Left renal pelvis (tissue), 4 donors: Measurements from ENCODE around the gene CUL2. TPM values are rescaled to one million over a fixed set of nuclear protein-coding genes. Genes with fewer than 3 reads are reported as not detected.
"Not testable (repeated sequence)": the region's sequence is repeated elsewhere in the genome, so short reads cannot be mapped to it uniquely, and the experiment has no call there.

Source experiments
- DNase-seq, 4 donors: peaks; one replicate each; pipeline ENCODE4 v3.0.0-alpha.2; 2013; ENCODE audit warnings: low read depth in 4 of 4, low spot score in 3 of 4
- polyA plus RNA-seq, 4 donors: library from polyadenylated mRNA; unstranded; fragments of 120-200 nt; gene quantifications; one replicate each; pipeline ENCODE4 v1.2.1, GENCODE V29; 2013; ENCODE audit not compliant: insufficient read length in 4 of 4

The CUL2 gene
- polyA plus RNA-seq, 4 donors: 37.1 to 50.5 (median 41.0) TPM

DNA sequence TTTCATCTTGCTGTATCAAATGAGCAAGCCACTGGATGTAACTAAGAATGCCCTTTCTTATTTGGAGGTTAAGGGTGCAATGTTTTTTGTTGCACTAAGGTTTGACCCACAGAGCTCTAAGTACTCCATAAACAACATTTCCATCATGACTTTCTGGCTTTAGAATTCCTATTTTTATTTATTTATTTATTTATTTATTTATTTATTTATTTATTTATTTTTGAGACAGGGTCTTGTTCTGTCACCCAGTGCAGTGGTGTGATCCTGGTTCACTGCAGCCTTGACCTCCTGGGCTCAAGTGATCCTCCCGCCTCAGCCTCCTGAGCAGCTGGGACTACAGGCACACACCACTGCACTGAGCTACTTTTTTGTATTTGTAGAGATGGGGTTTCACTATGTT is 9.9 kb downstream of the CUL2 start:
- DNase-seq: not testable (repeated sequence)

DNA sequence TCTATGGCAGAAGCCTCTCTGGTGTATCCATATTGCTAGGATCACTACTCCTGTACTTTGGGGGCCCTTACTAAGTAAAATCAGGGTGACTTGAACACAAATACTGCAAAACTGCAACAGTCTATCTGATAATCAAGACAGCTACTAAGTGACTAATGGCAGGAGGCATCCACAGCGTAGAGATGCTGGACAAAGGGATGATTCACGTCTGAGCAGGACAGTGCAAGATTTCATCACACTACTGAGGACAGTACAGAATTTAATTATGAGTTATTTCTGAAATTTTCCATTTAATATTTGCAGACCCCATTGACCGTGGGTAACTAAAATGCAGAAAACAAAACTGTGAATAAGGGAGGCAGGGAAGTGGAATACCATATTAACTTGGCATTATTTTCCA is 10.4 kb downstream of the CUL2 start:
- no peak for DNase-seq

DNA sequence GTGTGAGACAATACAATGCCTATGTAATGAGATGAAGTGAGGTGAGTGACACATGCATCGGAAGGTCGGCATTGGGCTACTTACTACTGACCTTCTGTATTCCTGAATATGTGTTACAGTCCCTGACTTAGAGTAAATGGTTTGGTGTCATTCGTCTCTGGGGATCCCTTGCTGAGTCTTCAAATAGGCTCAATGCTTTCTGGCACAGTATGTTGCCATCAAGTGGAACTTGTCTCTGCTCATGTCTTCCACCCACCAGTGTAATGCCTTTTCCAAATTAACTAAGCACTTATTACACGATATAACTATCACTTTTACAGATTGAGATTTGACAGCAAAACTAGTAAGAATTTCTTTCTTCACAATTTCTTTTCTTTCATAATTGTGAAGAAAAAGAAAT is 10.9 kb downstream of the CUL2 start:
- DNase-seq: no peak

DNA sequence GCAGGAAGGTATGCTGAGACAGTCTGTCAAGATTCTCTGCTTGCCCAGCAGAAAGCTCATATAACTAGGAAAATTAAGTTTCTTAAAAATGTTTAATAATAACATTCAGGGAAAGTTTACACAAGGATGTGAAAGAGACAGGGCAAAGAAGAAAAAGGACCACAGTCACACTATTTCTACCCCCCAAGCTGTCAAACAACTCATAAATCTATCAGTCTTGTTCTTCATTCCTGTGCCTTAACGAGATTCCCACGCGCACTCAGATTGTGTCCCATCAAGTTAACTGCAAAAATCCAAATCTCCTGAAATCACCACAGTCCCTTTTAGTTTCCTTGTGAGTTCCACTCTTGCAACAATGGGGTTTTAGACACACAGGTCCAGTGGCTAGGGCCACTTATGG is 14.9 kb downstream of the CUL2 start:
- DNase-seq: no peak

DNA sequence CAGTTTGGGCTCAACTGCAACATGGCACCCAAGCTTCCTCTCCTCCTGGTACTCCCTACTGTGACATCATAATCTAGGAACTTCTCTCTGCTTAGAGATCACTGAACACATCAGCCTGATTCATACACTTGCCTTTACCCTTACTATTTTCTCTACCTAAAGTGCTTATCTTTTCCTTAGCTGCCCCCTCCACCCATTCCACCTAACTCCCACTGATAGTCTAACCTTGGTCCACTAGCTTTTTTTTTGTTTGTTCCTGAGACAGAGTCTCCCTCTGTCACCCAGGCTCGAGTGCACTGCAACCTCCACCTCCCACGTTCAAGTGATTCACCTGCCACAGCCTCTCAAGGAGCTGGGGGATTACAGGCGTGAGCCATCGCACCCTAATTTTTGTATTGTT is 15.9 kb downstream of the CUL2 start:
- DNase-seq: no peak

DNA sequence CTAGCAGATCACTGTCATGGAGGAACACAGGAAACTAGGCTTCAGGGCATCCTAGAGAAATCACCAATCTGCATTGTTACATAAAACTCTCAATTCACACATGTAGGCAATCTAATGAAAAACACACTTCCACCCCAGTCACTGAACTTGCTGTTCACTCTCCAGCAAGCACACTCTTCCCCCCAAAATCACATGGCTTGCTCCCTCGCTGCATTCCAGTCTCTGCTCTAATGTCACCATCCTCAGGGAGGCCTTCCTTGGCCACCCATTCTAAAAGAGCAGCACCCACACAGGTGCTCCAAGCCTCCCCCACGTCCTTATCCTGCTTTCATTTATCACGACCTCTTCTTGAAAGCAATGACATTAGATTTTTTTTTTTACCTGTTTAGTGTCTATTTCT is 19.6 kb downstream of the CUL2 start:
- DNase-seq: no peak

DNA sequence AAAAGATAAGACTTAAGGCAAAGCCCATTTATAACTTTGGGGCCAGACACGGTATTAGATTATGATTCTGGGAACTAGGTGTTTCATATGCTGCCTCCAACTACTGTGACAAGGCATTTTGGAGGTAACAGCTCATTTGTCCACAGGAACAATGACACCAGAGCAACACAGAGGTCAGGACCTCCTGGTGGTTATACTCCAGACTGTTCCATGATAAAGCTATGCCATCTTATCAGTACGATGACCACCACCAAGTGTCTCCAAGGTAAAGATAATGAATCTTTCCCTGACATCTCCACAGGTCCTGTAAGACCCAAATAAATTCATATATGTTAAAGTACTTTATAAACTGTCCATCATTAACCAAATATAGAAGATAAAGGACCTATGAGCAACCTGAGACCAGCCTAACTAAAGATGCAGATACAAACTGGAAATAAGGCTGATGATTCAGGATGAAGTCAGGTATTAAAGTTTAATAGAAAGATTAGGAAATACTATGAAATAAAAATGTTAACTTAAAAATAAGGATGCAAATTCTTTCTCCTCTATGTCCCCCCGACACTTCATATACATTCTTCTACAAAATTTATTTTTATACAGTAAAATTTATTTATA is 26.2 kb downstream of the CUL2 start:
- no peak for DNase-seq

DNA sequence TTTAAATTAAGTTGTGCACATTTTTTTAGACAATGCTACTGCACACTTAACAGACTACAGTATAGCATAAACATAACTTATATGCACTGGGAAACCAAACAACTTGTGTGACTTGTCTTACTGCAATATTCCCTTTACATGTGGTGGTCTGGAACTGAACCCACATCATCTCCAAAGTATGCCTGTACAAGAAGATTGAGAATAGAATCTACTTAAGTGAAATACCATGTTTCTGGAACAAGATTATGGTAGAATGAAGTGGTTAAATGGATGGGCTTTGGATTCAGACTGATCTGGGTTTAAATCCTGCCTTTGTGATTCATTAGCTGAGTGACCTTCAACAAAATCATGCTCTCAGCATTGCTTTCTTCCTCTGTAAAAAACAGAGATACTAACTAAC is 30.7 kb downstream of the CUL2 start:
- no peak for DNase-seq

DNA sequence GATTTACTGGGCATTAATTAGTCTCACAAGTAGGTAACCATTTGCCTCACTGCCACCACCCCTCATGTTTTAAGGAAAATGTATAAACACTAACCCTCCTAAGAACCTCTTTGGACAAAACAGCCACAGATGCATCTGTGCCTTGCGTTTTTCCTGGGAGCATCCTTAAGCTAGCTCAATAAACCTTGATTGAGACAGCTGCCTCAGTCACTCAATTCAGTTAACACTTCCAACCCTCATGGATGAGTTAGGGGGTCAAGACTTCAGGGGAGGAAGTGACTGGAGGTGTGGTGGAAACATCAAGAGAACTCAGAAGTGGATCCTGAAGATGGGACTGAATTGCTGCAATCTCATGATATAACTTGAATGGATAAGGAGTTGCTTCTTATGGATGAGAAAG is 31.5 kb downstream of the CUL2 start:
- DNase-seq: no peak

DNA sequence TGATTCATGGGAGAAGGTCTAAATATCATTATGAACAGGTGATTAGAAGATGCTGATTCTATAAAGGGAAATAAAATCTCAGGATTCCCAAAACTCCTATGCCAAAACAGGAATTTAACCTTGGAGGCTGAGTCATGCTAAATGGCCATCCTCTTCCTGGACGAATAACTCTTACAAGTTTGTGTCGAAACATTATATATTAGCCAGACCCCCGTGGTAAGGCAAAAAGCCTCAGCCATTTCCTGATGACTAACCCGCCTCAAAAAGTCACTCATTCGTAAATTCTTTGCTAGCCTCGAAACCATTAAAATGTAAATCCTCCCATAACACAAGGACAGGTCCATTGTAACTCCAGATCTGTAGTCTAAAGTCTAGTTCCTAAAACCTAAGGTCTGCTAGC is 32.0 kb downstream of the CUL2 start:
- DNase-seq: no peak

DNA sequence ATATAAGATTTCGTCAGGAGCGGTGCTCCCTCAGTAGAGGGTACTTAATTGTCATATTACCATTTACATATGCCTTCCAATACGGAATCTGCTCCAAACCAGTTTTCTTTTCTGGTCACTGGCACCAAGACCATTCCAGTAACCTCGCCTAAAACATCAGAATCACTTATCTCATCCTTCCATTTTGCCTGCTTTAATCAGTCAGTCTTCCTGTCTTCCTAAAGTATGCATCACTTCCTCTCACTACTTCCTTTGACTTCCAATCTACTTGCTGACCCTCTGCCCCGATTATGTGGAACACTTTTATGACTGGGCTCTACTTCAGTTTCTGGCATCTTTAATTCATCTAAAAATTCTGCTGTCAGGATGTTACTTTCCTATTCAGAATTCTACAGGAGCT is 33.5 kb downstream of the CUL2 start:
- DNase-seq: no peak

DNA sequence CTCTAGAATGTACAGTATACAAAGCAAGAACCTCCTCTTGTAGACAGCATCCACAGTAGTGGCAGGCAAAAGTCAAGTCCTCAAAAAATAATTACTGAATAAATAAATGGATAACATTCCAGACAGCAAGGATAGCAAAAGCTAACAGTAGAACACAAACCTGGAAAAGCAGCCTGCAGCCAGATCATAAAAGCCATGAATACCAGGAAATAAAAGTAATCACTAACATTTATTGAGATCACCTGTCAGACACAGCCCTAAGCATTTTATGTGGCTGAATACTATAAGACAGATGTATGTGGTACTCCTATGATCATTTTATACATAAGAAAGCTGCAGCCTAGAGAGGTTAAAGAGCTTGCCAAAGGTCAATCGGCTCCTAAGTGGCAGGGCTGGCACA is 34.0 kb downstream of the CUL2 start:
- no peak for DNase-seq

DNA sequence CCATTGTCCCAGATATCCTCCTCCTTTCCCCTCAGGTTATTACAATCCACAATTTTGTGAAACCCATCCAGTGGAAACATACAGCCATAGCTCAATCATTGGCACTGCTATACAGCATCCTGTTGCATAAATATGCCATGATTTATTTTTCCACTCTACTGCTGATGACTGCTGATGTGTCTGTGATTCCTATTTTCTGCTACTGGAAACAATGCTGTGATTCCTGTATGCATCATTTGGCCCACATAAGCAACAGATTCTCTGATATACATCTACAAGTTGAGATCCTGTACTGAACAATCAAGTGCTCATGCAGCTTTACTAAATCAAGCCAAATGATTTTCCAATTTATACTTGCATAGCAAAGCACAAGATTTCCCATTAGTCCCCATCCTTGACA is 39.6 kb downstream of the CUL2 start:
- DNase-seq: no peak

DNA sequence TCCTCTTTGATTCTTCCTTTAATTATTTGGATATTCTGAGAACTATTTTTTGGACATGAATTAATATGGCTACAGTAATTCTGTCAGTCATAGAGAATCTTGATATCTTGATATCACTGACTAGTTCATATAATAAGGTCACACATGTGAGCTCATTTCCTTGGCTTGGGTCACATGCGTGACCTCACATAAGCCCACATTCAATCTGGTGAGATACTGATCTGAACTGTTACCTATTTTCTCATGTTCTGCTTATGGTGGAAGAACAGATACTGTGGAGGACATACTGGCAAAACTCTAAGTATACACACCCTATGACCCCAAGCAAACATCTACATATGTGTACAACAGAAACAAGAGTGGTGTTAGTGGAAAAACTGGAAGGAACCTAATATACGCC is 44.1 kb downstream of the CUL2 start:
- DNase-seq: no peak

DNA sequence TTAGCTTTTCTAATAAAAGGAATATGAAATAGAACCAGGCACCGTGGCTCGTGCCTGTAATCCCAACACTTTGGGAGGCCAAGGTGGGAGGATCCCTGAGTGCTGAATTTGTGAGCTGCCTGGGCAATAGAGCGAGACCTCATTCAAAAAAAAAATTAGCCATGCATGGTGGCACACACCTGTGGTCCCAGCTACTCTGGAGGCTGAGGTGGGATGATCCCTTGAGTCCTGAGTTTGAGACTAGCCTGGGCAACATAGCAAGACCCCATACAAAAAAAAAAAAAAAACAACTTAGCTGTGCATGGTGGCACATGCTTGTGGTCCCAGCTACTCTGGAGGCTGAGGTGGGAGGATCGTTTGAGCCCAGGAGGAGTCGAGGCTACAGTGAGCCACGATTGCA is 44.9 kb downstream of the CUL2 start:
- DNase-seq: not testable (repeated sequence)

DNA sequence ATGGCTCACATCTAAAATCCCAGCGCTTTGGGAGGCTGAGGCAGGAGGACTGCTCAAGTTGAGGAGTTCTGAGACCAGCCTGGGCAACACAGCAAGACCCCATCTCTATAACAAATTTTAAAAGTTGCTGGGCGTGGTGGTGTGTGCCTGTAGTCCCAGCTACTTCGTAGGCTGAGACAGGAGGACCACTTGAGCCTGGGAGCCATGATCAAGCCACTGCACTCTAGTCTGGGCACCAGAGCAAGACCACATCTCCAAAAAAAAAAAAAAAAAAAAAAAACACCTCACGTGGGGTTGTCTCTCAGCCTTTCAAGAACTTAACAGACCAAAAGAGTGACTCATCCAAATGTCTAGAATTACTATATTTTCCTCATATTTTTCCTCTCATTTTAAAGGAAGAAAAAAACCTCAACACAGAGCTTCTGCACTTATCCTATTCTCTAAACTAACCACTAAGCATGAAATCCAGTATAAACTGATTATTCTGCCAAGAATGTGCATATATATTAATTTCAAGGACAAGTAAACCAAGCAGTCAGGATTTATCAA is 46.3 kb downstream of the CUL2 start:
- DNase-seq: no peak

DNA sequence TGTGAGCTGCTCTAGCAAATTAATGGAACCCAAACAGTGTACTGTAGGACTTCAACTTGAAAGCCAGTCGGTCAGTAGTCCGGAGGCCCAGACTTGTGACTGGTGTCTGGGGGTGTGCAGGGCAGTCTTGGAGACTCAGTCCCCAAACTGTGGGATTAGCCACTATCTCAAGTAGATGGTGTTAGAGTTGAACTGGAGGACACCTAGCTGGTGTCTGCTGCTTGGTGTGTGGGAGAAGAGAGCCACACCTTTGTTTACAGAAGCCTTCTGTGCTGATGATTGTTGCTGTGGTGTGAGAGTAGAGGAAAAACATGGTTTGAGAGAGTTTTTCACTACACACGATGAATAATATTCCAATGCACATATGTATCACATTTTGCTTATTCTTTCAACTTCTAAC is 47.4 kb downstream of the CUL2 start:
- DNase-seq: no peak

DNA sequence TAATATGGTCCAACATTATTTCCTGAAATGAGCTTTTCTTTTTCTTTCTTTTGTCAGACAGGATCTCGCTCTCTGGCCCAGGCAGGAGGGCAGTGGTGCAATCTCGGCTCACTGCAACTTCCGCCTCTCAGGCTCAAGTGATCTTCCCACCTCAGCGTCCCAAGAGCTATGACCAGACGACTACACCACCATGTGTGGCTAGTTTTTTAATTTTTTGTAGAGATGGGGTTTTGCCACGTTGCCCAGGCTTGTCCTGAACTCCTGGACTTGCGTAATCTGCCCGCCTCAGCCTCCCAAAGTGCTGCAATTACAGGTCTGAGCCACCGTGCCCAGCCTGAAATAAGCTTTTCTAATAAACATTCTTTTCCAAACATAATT is 48.6 kb downstream of the CUL2 start:
- DNase-seq: no peak

DNA sequence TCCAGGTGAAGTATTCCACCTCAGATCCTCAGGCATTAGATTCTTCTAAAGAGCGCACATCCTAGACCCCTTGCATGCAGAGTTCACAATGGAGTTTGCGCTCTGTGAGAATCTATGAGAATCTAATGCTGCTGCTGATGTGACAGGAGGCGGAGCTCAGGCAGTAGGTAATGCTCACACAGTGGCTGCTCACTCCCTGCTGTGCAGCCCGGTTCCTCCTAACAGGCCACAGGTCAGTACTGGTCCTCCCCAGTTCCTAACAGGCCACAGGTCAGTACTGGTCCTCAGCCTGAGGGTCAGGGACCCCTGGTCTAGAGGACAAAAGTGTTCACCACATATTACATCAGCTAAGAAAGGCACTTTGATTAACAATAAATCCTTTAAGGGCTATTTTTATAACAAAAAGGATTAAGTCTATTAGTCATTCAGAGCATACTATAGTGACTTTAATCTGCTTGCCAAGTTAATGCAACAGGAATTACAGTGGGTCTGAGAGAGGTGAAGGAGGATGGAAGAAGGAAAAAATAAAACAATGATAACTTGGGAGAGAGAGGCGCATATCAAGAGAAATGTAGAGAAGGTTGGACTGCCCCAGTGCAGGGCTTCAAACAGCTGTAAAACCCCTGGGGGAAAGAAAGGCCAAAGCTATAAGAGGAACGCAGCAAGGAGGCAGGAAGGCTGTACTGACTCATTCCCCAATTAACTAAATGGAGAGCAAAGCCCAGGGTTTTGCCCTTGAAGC is 49.2 kb downstream of the CUL2 start:
- DNase-seq: no peak

DNA sequence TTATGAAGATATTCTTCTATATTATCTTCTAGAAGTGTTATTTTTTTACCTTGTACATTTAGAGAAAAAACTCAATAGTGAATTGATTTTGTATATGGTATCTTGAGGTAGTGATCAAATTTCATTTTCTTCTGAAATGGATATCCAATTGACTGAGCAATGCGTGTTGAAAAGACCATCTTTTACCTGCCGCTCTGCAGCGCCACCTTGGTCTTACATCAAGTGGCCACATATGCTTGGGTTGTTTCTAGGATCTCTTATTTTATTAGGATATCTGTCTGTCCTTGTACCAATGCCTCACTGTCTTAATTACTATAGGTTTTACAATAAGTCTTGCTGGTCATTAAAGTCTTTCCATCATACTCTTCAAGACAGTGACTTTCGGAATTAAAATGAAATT is 53.0 kb downstream of the CUL2 start:
- no peak for DNase-seq

DNA sequence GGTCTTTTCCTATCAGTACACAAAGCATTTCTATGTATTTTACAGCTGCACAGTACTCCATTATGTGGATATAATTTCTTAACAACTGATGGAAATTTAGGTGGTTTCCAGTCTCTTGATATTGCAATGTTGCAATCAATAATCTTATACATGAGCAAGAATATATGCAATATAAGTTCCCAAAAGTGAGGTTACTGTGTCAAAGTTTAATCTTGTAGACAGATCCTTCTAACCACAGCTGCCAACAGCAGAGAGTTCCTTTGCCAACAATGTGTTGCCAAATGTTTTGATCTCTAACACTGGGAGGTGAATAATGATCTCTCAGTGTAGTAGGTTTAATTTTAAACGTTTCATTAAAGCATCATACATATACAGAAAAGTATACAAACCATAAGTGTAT is 54.5 kb downstream of the CUL2 start:
- no peak for DNase-seq

DNA sequence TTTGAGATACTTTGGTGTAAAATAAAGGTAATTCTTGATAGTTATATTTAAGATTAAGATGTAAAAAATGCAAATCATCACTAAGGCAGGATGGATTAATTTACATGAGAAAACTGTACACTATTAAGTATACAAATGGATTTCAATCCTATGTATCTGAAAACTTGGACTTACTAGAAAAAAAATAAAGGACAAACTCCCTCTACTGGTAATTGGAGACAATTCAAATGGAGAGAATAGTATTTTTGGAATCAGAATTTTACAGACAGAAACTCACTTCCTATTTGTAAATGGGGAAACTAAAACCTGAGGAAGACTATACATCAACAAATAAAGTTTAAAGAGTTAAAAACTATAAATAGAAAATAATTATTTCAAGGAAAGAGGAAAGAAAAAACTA is 62.6 kb downstream of the CUL2 start:
- DNase-seq: no peak

DNA sequence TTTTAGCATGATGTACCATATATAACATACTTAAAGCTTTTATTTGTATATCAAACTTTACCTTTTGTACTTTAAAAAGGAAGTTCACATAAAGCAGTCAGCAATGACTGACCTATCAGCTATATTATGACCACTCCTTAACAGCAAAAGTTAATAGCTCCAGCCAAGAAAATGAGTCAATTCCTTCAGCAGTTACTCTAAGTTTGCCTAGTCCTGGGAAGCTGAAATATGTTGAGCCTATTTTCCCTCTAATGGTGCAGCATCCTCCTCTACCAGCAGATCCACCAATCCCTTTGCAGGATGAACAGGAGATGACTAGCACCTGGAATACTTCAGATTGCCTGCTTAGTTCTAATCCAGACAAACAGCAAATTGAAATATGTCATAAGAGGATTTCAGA is 64.2 kb downstream of the CUL2 start:
- DNase-seq: no peak
